Mammary epithelial cell (primary cell): ENCODE data around the gene MYORG.

Experiments used
- CTCF ChIP-seq, 2 donors: IDR thresholded peaks in 1 of 2; conservative IDR thresholded peaks in 1 of 2; 2 replicates each; pipeline ENCODE4 v1.5.1; 2011 to 2012; ENCODE audit warnings: inconsistent platforms in 2 of 2, low read length in 2 of 2, mild to moderate bottlenecking in 2 of 2, control low read depth in 1 of 2, low read depth in 1 of 2; ENCODE audit not compliant: insufficient read depth in 1 of 2; ENCODE audit errors: extremely low read depth in 1 of 2
- EZH2 ChIP-seq: IDR thresholded peaks from 2 replicates; pipeline ENCODE4 v1.6.1; 2012; ENCODE audit warnings: low read length, inconsistent platforms, borderline replicate concordance

DNA sequence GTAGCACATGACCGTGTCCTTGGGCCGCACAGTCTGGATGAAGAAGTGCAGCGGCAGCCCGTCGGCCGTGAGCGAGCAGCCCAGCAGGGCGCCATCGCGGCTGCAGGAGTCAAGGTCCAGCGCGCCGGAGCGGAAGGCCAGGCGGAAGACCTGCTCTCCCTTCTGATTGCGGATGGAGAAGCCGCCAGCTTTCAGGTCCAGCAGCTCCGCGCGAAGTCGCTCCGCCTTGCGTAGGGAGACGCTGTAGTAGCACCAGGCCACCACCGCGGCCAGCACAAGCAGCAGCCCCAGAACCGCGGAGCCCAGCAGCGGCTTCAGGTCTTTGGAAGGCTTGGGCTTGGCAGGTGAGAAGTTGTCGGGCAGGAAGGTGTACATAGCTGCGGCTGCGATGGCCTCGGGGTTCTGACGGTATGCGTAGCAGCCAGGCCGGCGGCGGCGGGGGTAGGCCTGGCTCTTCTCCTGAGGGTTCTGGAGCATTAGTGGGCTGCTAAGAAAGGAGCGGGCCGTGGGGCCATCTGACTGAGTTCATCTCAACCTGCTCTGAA is 4.2 kb downstream of the MYORG start:
- TF ChIP-seq CTCF (conservative IDR thresholded peaks at IDR 0.05 in 1 of 2, IDR thresholded peaks at IDR 0.05 in 1 of 2; ENCODE audit: extremely low read depth in 1 of 2, insufficient read depth in 1 of 2, low read depth in 1 of 2, low read length in 2 of 2) = no peak
- no peak for TF ChIP-seq EZH2
